GM18870 (cell line): ENCODE results near the gene HKDC1.

Source experiments
- ATAC-seq: cut with Tn5 transposase; IDR thresholded peaks from one replicate; pipeline ENCODE4 v1.9.1; 2021; ENCODE audit warnings: moderate library complexity; ENCODE audit not compliant: unreplicated experiment

HKDC1 gene

GRCh38 chr10:69215405-69216171, 4.5 kb upstream of the HKDC1 start:
- no peak for ATAC-seq

DNA sequence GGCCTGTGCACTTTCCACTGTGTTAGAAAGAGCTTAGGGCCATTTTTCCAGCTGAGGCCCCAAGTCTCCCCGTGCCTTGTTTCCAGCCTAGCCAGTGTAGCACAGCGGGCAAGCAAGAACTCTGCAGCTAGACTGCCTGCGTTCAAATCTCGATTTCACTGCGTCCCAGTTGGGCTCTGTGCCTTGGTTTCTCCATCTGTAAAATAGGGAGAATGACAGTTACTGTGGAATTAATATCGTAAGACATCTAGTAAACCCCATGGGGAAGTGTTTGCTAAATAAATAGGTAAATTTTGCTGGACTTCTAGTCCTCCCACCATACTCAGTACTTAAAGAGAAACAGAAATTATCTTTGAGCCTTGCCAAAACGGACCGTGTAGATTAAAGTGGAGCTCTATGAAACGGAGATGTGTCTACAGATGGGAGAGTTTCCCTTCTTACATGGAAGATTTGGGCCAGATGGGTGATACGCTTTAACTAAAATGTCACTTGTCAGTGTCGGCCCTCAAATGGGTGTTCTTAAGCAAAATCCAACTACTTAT, 3.5 kb upstream of the HKDC1 start:
- ATAC-seq = no peak

DNA sequence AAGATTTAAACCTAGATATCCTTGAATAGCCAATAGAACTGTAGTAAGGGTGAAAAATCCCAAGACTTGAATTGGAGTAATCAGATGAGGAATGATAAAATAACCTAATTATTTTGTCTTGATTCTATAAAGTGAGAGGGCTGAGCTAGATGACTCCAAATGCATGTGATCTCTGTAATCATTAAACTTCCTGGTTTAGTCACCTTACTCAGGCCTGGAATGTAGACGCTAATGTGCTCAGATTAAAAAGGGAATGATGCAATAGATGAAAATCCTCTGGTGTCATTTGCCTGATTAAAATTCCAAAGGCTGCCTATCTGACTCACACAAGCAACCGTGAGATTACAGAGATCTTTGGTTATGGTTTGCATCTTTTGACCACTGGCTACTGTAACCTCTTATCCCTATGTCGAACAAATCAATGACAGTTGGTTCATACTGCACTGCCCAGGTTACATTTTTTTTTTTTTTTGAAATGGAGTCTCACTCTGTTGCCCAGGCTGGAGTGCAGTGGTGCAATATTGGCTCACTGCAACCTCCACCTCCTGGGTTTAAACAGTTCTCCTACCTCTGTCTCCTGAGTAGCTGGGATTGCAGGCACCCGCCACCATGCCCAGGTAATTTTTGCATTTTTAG, 2.9 kb upstream of the HKDC1 start:
- no peak for ATAC-seq

DNA sequence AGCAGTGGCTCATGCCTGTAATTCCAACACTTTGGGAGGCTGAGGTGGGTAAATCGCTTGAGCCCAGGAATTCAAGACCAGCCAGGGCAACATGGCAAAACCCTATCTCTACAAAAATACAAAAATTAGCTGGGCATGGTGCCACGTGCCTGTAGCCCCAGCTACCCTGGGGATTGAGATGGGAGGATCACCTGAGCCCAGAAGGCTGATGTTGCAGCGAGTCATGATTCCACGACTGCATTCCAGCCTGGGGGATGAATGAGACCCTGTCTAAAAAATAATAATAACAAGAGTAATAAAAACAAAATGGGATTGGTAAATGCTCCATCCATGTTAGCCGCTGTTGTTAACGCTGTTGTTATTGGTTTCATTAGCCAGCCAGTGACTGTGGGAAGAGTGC, 1.3 kb upstream of the HKDC1 start:
- no peak for ATAC-seq

GRCh38 chr10:69220507-69220906, 375 bp downstream of the HKDC1 start:
- no peak for ATAC-seq

- peak; percentile 89 for ATAC-seq
Observed at GRCh38 chr10:69222157-69223027, 2.3 kb downstream of the HKDC1 start.

- no peak for ATAC-seq
Observed at GRCh38 chr10:69223028-69223342, 2.9 kb downstream of the HKDC1 start.

DNA sequence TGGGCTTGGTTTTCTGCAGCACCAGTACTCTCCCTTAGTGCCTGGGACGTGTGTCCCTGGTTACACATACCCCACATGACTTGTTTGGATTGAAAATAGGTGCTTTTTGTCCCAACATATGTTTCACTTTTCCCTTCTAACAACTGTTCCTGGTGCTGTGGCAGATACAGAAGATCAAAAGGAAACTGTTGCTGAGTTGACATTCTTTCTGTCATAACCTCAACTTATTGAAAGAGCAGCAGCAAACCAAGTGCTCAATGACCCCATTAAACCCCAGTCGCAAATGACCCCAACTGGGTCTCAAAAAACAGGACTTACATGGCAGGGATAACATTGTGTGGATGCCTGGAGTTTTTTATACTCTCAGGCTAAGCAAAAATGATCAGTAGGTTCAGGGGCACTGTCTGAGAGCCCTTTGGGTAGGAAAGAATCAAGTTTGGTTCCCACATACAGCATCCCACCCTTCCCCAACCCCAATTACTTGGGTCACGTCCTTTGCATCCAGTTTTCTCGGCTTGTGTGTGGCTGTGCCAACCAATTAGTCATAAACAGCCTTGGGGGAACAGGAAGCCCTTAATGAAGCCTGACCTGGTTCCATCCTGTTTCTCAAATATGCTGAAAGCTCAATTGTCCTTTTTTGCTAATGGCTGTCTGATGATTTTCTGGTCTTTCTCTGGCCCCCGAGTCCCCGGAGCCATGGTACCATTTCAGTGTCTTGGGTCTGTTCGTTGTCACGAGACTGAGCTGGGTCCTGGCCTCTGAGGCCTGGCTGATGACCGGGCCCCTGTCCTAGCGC, 4.9 kb downstream of the HKDC1 start:
- ATAC-seq = no peak

- ATAC-seq = no peak
Observed at GRCh38 chr10:69225681-69226080, 5.5 kb downstream of the HKDC1 start.

DNA sequence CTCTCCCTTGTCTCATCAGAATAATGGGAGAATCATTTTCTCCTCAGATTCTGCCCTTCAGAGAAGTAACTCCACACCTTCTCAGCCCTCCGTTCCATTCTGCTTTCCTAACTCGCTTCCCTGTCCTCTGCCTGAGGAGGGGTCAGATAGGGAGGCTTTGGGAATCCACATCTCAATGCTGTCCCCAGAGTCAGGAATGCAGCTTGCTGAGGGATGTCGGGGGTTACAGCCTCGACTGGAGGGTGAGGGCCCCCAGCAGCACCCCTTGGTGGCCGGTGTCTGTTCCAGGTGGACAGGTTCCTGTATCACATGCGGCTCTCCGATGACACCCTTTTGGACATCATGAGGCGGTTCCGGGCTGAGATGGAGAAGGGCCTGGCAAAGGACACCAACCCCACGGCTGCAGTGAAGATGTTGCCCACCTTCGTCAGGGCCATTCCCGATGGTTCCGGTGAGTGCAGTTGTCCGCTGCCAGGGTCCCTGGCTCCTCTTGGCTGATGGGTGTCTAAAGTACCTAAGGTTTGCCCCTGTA, 6.9 kb downstream of the HKDC1 start:
- no peak for ATAC-seq

- ATAC-seq = no peak
Observed at GRCh38 chr10:69228151-69228550, 8.0 kb downstream of the HKDC1 start.

DNA sequence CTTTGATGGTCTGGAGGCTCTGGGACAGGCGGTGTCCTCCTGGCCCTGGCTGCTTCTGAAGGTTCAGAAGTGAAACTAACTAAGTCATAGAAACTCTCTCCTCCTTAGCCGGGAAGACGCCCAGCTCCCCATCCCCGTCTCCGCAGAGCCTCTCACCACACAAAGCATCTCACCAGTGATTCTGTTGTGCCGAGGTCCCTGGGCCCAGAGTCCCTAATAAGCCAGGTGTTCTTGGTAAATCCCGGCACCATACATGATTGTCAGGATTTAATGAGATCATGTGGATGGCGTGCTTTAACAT, 9.4 kb downstream of the HKDC1 start:
- ATAC-seq = no peak

DNA sequence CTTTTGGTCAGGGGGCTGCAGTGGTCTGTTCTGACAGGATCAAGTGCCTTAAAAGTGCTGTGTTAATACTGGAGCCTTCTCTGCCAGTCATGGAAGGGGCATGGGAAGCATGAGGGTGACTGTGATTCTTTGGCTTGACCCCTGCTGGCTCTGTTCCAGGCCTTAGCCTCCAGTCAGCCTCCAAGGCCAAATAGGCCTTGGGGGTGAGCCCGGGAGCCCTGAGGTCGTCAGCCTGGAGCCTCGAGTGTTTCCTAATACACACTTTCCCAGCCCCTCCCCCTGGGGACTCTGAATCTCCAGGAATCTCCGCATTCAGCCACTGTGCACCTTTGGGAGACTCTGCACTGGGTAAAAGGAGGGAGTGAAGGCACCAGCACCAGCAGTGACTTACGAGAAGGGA, 10.0 kb downstream of the HKDC1 start:
- no peak for ATAC-seq

GRCh38 chr10:69232252-69232651, 12.1 kb downstream of the HKDC1 start:
- ATAC-seq = no peak

GRCh38 chr10:69232736-69233480, 12.8 kb downstream of the HKDC1 start:
- no peak for ATAC-seq

- no peak for ATAC-seq
Observed at GRCh38 chr10:69234447-69234846, 14.3 kb downstream of the HKDC1 start.

DNA sequence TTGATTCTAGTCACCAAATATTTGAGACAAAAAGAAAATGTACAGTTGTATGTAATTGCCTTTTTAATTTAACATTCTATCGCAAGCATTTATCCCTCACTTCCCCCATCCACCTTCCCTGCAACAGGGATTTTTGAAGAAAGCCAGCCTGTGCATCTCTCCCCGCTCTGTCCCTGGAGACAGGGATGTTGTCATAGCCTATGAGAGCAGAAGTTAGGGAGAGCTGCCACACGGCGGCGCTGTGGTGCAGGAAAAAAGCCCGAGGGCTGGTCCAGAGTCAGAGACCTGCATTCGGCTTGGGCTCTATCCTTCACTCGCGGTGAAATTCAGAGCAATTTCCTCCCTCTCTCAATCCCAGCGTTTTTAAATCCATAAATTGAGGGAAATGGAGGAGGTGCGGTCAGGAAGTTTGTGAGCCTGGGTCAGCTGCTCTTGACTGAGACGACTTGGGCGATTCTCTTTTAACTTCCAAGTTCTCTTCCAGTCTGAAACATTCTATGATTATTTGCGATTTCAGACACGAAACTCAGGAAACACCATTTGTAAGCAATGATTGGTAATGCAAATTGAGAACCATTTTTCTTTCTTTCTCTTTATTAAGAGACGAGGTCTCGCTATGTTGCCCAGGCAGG, 17.5 kb downstream of the HKDC1 start:
- ATAC-seq = peak; percentile 81

GRCh38 chr10:69239136-69239535, 19.0 kb downstream of the HKDC1 start:
- ATAC-seq = no peak

- ATAC-seq = no peak
Observed at GRCh38 chr10:69239816-69240434, 19.8 kb downstream of the HKDC1 start.
